Endothelial cell of umbilical vein (primary cell): ENCODE data around the gene HECTD1.

Experiments
- CTCF ChIP-seq, 2 donors: IDR thresholded peaks; 1 replicate in 1 of 2; 2 replicates in 1 of 2; pipeline ENCODE4 v1.5.1; 2011; ENCODE audit warnings: low read length in 2 of 2, mild to moderate bottlenecking in 2 of 2, moderate library complexity in 2 of 2, control low read depth in 1 of 2, inconsistent platforms in 1 of 2, low read depth in 1 of 2; ENCODE audit not compliant: insufficient read depth in 1 of 2; ENCODE audit errors: extremely low read depth in 1 of 2
- FOS ChIP-seq: IDR thresholded peaks from 2 replicates; pipeline ENCODE4 v1.6.1; 2011; ENCODE audit warnings: mild to moderate bottlenecking, low read length, moderate library complexity, borderline replicate concordance; ENCODE audit not compliant: insufficient read depth
- POLR2A ChIP-seq: IDR thresholded peaks from 2 replicates; pipeline ENCODE4 v1.6.1; 2012; ENCODE audit warnings: low read depth, mild to moderate bottlenecking, control low read depth, low read length

GRCh38 chr14:31137214-31137889, 70.2 kb downstream of the HECTD1 start:
- TF ChIP-seq POLR2A (no peak), CTCF (IDR thresholded peaks at IDR 0.05; ENCODE audit: extremely low read depth in 1 of 2, insufficient read depth in 1 of 2, low read depth in 1 of 2, low read length in 2 of 2) (no peak), FOS (no peak)
